GM19372 (cell line): Measurements from ENCODE around the gene PTPN14.

Source experiments
- ATAC-seq: cut with Tn5 transposase; IDR thresholded peaks from one replicate; pipeline ENCODE4 v1.9.1; 2021; ENCODE audit warnings: mild to moderate bottlenecking, low read depth, moderate library complexity; ENCODE audit not compliant: unreplicated experiment

The PTPN14 gene

DNA sequence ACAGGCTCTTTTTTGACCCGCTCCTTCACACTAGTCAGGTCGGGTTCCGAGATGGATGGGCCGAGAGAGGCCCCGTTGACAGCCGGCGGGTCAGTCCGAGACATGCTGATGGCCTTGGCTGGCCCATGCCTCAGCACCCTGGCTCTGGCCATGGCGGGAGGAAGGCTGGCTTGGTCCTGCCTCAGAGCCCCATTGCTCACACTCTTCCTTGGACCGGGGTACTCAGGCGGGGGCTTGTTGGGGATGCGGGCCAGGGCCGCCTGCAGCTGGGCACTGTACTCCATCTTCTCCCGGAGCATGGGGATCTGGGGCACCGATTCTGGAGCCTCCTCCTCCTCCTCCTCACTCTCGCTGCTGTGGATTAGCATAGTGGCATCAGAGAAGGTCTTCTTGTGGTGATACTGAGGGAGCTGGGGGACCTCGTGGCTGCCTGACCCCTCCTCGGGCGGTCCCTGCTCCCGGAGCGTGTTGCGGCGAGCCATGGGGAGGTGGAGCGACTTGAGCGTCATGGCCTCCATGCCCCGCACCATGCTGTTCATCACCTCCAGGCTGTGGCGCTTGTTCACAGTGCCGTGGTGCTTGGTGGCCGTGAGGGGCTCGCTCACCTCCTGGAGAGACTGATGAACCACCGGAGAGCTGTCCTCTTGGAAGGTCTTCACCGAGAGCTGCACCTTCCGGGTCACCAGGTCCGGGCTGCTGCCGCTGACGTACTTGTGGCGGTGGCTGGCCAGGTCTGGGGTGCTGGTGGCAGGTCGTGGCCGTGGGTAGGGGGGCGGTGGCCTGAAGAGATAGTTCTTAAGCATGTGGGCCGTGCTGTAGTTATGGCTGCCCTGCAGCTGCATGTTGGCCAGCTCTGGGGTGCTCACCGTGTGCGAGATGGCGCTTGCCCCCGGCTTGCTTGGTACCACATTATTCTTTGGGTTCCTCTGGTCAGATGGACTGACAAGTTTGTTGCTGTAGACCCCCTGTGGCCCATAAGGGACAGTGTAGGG is 167.7 kb downstream of the PTPN14 start:
- ATAC-seq, result no peak

DNA sequence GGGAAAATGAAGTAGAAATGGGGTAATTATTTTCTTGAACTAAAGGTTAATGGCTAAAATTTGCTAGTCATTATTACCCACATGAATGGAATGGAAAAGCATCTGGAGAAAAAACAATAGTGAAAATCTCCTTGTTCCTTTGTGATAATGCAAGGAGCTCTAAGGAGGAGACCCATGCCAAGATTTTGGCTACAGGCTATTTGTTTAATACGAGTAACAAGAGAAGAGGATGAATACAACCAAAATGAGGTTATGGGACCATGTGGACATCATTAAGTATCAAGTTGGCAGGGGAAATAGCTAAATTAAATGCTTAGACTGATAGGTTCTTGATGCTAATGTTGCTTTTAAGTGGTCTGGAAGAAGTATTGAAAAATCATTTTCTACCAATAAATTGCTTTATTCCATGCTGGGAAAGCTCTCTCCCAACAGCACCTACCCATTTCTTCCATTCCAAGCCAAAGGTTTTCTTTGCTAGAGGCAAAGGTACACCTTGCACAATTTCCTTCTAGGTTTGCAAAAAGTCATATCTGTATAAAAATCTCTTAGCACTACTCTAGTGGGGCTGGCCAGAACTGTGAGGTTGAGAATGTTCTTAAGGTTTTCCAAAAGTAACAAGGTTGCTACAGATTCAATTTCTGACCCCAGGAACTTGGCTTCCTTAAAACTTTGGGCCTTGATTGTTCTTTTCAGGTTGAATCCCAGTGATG is 170.3 kb downstream of the PTPN14 start:
- no peak for ATAC-seq

DNA sequence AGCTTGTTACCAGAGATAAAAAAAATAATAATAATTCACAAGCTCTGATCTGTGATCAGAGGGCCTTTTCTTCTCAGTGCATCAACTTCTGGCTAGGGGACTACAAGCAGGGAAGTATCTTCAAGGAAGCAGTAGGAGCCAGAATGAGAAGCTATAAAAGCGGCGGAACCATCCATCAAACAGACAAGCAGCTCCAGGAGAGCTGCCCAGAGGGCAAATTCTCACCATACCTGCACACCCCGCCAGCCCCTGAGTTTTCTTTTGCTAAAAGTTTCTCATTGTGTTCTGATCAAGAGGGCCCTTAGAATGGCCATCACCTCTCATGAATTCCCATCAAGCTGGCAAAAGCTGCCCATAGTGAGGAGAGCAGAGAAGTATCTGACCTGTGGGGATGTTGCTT is 171.0 kb downstream of the PTPN14 start:
- no peak for ATAC-seq

DNA sequence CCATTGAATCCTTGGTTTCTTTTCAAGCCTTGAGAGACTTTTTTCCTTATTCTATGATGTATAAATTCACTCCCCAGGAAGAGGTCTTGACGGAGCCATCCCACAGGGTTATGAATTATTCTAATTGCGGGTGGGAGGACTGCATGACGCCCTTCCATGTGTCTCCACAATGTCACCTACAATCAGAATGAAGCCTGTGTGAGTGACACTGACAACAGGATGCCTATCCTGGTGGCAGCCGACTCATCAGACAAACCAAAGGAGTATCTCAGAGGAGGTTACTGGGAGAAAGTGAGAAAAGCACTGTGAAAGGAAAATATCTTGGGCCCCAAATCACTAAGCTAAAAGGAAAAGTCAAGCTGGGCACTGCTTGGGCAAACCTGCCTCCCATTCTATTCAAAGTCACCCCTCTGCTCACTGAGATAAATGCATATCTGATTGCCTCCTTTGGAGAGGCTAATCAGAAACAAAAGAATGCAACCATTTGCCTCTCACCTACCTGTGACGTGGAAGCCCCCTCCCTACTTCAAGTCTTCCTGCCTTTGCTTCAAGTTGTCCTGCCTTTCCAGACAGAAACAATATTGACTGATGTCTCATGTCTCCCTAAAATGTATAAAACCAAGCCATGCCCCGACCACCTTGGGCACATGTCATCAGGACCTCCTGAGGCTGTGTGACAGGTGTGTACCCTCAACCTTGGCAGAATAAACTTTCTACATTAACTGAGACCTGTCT is 172.0 kb downstream of the PTPN14 start:
- no peak for ATAC-seq

DNA sequence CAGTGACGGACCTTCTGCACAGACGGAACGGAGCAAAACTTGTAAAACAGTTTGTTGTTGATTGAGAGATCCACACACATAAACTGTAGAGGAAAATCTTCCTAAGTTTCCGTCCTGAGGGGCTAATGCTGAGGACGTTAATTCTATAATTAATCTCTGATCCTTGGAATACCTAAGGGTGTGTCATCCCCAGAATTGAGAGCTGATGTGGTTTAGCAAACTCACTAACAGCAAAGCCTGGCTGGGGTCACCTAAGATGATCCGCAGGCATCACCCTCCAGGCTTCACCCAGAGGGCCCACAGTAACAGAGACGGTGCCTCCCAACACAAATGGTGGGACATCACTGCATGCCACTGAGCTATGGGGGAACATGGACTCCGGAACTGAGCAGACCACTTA is 172.9 kb downstream of the PTPN14 start:
- ATAC-seq, result no peak

DNA sequence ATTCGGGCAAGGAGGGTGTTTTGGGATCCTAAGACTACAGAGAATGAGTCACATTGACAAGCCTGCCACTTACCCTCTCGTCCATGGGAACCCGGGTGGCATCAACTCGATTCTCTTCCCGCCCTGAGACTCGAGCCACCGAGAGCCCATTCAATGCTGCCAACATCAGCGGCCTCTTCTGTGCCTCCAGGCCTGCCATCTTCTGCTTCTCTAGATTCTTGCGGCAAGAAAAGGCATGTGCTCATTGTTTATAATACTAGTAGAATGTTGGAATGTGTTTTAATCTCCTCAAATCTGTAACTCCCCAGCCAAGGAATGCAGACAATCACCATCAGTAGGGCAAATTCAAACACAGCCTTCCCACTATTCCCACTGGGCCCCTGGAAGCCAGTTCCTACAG is 173.5 kb downstream of the PTPN14 start:
- ATAC-seq, result no peak

DNA sequence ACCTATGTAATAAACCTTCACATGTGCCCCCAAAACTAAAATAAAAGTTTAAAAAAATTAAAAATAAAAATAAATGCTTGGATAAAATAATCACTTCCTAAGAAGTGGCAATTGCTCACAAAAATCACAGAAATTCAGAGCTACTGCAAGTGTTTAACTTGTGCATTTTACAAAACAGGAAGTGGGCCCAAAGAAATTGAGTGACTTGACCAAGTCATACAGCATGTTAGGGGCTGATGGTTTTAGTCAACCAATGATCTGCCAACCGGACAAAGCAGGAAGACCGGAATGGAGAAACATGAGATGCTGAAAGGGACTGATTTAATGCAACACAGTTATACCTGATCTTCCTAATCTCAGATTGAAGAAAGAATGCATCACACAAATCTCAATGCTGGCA is 173.9 kb downstream of the PTPN14 start:
- no peak for ATAC-seq

DNA sequence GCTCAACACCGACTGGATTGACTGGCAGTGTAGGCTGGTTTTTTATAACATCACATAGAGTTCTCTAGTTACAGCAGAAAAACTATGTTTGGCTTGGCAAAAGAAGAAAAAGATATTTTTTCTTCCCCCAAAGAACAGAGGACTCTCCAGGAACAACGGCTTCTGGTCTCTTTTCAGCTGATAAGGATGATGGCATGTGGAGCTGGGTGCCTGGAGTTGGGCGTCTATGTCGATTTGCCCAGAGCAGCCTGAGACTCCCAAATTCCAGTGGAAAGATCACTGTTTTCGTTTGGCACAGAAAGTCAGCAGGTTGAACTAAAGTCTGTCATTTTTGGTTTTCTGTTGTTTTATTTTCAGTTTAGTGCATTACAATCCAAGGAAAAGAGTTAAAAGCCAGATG is 179.3 kb downstream of the PTPN14 start:
- no peak for ATAC-seq

DNA sequence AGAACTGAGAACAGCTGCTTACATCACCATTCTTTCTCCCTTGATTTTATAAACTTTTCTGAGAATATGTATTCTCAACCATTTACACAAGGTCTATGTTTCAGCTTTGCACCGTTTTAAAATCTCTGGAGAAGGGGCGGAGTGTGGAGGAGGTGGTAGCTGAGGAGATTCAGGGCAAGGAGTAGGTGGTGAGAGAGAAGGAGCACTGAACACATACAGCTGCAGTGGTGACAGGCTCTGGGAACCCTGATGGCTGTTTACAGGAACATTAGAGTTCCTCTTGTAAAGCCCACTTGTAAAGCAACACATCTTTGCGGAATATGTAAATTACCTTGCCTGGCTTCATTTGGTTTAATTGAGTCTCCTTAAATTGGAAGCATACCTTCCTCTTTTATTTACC is 180.8 kb downstream of the PTPN14 start:
- ATAC-seq, result no peak

DNA sequence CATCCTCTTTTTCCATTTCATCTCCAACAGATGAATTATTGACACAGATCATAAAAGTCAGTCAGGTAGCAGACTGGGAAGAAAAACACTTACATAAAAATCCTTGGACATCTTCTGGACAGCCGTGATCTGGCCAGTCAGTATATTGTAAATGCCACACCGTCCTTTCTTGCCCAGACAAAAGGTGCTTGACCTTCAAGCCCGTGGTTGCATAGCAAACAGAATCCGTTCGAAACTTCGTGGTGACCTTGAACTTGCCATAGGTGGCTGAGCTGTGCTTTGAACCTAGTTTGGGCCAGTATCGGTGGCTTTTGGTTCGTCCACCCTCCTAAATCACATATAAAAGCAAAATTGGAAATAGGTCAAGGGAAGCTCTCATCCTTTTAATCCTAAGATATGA is 182.0 kb downstream of the PTPN14 start:
- ATAC-seq, result no peak

DNA sequence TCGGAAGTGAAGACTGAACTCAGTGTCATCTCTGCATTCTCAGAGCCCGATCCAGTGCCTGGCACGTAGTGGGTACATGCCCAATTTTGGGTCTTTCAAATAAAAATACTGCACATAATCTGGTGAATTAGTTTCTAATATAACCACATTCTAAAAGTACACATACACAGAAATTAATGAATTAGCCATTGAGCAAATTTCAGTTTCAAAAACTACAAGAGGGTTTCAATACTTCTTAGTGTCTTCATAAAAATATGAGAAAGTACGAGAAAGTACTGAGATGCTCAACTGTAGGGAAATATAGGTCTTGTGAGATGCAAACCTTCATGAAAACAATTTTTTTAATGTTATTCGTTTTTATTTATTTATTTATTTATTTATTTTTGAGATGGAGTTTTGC is 183.6 kb downstream of the PTPN14 start:
- no peak for ATAC-seq

DNA sequence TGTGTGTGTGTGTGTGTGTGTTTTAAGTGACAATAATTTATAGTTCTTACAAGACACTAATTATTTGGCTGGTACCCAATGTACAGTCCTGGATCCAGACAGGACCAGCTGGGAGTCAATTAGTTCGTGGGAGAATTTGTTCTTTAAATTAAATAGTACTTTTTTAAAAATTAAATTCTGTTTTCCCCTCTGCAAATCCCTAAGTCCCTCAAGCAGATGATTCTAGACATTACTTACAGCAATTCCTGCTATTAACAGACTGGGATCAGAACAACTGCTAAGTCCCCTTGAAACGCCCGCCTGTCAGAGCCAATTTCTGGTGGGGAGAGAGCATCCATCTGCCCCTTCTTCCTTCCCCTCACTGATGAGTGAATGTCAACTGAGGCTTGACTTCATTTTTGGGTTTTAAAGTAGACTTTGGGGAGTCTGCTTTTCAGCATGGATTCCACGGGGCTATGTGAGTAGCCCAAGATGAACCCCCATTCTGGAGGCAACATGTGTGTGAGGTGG is 186.6 kb downstream of the PTPN14 start:
- ATAC-seq, result no peak

DNA sequence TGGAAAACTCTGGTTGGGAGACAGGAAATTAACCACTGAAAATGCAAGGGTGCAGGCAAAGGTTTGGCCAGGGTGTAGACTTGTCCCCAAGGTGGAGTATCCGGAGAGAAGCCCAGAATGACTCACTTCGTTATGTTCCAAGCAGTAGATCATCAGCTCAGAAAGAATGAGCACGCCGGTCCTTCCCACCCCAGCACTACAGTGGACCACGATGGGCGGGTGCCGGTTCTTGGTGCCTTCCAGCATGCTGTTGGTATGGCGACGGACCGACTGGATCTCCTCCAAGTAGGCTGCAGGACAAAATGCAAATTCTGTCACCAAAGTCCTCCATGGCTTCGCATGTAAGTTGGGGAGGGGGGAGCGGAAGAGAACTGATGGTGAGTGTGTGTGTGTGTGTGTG is 187.0 kb downstream of the PTPN14 start:
- no peak for ATAC-seq

DNA sequence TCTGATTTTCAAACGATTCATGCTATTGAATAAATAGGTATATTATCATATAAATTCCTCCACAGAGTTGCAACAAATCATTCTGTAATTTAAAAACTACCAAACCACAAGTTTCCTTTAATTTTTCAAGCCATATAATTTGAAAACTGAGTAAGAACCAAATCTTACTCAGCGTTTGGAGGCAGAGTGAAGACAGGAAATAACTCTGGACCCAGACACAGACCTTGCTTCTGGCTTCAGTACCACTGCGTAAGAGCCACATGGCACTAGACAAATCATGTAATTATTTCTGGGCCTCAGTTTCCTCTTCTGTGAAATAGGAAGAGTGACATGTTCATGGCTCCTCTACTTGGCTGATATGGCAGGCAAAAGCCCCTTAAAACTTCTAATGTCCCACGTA is 188.0 kb downstream of the PTPN14 start:
- no peak for ATAC-seq

DNA sequence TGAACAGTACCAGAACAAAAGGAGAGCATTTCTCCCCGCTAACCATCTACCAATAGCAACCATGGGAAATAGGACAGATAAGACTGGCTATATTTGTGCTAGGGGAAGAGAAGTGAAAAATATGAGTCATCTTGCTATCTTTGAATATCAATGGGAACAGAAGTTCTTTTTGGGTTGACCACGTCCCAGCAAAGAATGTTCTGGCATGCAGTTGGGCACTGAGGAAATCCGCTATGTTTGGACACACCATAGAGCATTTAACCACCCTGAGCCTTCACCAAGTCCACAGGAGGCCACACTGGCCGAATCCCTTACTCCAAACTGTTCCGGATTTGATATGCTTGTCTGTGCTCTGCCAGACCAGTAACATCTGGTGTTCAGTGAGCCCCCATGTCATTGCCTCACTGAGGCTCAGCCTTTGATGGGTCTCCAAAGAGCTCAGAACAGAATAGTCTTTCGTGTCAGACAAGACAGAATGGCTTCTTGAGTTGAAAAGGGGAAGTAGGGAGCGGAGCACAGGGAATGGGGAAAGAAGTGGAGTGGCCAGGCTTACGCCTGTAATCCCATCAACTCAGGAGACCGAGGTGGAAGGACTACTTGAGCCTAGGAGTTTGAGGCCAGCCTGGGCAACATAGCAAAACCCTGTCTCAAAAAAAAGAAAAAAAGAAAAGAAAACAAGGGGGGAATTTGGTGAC is 189.1 kb downstream of the PTPN14 start:
- no peak for ATAC-seq

DNA sequence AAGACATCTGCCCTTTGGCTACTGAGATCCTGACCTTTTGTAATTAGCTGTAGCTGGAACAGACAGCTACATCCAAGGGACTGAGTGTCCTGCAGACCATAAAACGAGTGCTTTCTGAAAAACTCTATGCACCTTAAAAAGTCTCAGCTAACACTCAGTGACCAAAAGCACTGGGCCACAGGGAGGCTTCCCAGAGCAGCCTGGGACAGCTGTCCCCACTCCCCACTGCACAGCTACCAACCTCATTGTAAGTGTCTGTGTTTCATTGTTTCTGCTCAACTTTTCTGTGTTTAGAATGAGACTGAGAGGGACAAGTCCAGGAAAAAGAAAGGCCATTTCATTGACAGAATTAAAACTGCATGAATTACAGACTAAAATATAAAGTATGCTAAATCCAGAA is 189.8 kb downstream of the PTPN14 start:
- ATAC-seq, result no peak

DNA sequence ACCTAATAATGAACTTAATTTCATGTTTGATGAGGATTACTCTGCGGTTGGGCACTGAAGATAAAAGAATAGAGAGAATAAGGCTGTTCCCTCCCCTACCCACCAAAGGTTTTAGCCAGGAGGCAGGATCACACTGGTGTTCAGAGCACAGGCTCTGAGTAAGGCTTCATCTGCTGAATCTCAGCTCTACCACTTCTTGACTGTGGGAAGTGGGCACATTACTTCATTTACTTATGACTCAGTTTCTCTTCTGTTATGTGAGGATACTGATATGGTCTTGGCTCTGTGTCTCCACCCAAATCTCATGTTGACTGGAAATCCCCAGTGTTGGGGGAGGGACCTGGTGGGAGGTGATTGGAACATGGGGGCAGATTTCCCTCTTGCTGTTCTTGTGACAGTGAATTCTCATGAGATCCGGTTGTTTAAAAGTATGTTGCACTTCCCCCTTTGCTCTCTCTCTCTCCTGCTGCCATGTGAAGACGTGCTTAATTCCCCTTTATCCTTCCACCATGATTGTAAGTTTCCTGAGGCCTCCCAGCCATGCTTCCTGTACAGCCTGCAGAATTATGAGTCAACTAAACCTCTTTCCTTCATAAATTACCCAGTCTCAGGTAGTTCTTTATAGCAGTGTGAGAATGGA is 190.8 kb downstream of the PTPN14 start:
- no peak for ATAC-seq

DNA sequence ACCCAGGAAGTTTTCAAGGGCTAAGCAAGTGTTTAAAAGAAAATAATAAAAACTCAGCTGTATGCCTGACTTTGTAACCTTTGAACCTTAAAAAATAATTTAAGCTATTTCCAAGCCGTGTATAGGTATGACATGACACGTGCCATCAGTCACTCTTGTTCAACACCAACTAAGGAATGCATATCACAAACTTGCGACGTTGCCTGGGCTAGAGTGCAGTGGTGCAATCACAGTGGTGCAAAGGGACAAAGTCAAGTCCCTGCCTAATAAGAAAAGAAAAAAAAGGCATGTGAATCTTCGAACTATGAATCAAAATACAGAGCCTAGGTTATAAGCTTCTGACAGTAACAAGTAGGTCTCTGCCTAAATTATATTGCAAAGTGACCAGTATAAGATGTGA is 191.3 kb downstream of the PTPN14 start:
- no peak for ATAC-seq

DNA sequence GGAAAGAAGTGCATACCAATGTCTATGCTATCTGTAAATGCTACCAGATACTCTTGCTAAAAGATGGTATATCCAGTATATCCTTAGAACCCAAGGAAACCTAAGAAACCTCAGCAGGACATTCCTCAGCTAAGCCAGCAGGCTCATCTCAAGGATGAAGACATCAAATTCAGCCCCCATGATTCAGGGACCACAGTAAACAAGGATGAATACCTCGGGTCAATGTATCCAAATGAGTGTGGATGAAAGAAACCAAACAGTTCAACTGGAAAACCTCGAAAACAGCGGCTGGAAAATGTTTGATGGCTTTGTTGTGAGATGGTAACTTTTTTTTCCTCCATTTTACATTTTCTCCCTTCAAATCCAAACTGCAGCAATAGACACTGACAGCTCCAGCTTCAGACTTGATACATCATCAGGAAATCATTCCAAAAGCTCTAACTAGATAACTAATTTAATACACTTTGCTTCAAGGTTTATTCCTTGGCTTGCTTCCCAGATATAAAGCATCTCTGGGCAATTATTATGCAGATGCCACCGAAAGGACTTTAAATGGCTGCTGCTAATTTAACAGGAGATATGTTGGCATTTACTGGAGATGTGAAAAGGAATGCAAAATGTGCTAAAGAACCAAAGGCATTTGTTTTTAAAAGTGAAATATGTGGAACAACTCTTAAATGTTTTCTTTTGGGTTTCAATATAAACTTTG is 196.8 kb downstream of the PTPN14 start:
- ATAC-seq, result no peak
